ENCODE measurements around the gene PDCD1. TPM values are rescaled to one million over a fixed set of nuclear protein-coding genes. Genes with fewer than 3 reads are reported as not detected.

The PDCD1 gene
- total and polyA plus RNA-seq, 2 experiments from 2014 or later: not detected

DNA sequence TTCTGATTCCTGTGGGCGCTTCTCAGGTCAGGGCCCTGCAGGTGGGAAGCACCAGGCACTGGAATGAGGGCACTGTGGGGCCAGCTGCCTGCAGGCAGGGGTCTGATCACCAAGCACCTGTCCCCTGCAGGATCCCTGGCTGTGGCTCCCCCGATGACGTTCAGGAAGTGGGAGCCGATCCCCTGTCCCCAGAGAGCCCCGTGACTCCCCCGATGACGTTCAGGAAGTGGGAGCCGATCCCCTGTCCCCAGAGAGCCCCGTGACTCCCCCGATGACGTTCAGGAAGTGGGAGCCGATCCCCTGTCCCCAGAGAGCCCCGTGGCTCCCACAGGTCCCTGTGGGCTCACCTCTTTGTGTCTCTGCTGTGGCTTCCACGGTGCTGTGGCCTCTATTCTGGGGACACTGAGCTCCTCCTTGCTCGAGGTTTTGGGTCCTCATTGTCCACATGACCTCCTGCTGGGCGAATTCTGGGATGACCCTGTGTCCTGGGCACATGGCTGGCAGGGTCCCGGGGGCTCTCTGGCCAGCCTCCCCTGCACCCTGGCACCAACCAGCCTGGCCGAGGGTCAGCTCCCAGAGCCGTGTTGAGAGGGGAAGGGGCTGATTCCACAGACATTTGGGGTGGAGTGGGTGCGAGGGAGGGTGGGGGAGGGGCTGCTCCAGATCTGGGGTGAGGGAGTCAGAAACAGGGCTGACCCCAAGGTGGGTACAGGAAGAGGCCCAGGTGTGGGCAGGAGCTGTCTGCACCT lies 44.9 kb downstream of the PDCD1 start:
- H3K4me3 ChIP-seq: no peak overlapping the region

DNA sequence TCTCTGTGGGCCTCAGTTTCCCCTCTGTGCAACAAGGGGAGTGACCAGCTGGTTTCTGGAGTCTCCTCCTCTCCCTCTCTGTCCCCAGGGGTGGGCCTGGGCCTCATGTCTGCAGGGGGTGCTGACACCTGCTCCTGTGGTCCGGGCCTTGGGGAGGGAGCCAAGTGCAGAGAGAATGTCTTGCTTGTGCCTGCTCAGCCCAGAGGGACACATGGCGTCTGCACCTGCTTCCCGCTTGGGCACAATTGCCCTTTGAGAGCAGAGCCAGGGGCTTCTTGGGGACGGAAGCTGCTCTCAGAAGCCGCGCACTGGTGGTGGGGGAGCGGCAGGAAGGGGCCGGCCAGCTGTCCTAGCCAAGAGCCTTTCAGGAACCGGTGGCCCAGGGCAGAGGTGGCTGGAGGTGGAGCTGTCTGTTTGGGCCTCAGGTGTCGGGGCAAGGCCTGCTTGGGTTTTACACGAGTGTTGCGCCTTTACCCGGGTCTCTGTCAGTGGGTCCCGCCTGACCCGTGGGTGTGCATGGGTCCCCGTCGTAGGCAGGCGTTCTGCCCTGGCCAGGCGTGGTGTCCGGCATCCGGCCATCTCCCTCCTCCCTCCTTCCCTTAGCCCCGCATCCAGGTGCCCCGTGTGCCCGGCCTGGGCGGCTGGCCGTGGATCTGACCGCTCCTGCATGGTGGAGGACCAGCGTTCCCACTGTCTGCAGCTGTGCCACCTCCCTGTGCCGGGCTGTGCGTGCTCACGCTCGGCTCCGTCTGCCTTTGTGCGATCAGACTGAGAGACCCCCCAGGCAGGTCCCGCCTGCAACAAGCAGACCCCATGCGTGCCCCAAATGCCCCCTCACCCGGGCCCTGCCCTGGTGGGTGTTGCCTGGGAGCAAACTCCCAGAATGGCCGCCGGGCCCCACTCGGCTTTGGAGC lies 45.7 kb downstream of the PDCD1 start:
- no peaks in the 10 kb centered on the region for H3K27me3 ChIP-seq (replicated peaks; ENCODE audit: insufficient read depth)
- H4K20me1 ChIP-seq (ENCODE audit: insufficient read depth): no peaks in the 10 kb centered on the region
- no peaks in the 10 kb centered on the region for H3K79me2 ChIP-seq (ENCODE audit: insufficient read depth)
- DNase-seq: no peak
- no peak for TF ChIP-seq EZH2phosphoT487 (IDR thresholded peaks at IDR 0.05; ENCODE audit: insufficient read depth, low read depth)
- no peak for TF ChIP-seq EZH2 (IDR thresholded peaks at IDR 0.05; ENCODE audit: insufficient read depth, poor library complexity, severe bottlenecking)
- H3K4me1 ChIP-seq (ENCODE audit: insufficient read depth): no peaks in the 10 kb centered on the region
- H2AFZ ChIP-seq: no peak overlapping the region
- 74 to 75% methylated on average over 39 to 40 of the region's 40 CpGs for WGBS, 2 experiments (ENCODE audit: low coverage in 1 of 2, low lambda C conversion rate in 2 of 2, missing lambda C conversion rate in 2 of 2)
- no peak overlapping the region for H3K4me3 ChIP-seq
- no peaks in the 10 kb centered on the region for H3K36me3 ChIP-seq (ENCODE audit: low read depth)
- H3K9ac ChIP-seq: no peak overlapping the region
- H3K27ac ChIP-seq: no peak overlapping the region
- no peaks in the 10 kb centered on the region for H3K9me2 ChIP-seq (ENCODE audit: insufficient read depth)
- H3K9me3 ChIP-seq (ENCODE audit: low read depth): no peaks in the 10 kb centered on the region
- H3K4me2 ChIP-seq (ENCODE audit: unreplicated experiment): no peak overlapping the region
- in situ Hi-C loops (cut with MboI): no loop called here
- H3F3A ChIP-seq (ENCODE audit: insufficient read depth): no peaks in the 10 kb centered on the region

More for the DNA sequence above, 44.9 kb downstream of the PDCD1 start:
- Histone ChIP-seq H3K4me2 (ENCODE audit: unreplicated experiment) (no peak overlapping the region), H3K9ac (no peak overlapping the region), H2AFZ (no peak overlapping the region), H3K27ac (no peak overlapping the region), H3K9me2 (ENCODE audit: insufficient read depth) (no peaks in the 10 kb centered on the region), H3K9me3 (ENCODE audit: low read depth) (no peaks in the 10 kb centered on the region), H3K36me3 (ENCODE audit: low read depth) (no peaks in the 10 kb centered on the region), H3K4me1 (ENCODE audit: insufficient read depth) (no peaks in the 10 kb centered on the region), H3K27me3 (replicated peaks; ENCODE audit: insufficient read depth) (no peaks in the 10 kb centered on the region), H4K20me1 (ENCODE audit: insufficient read depth) (no peaks in the 10 kb centered on the region), H3K79me2 (ENCODE audit: insufficient read depth) (no peaks in the 10 kb centered on the region), H3F3A (ENCODE audit: insufficient read depth) (no peaks in the 10 kb centered on the region)
- no peak for DNase-seq
- 50 to 65% methylated on average over 17 to 19 of the region's 20 CpGs for WGBS, 2 experiments (ENCODE audit: low coverage in 1 of 2, low lambda C conversion rate in 2 of 2, missing lambda C conversion rate in 2 of 2)
- in situ Hi-C loops (cut with MboI): no loop called here
- no peak for TF ChIP-seq EZH2 (IDR thresholded peaks at IDR 0.05; ENCODE audit: insufficient read depth, poor library complexity, severe bottlenecking)
- TF ChIP-seq EZH2phosphoT487 (IDR thresholded peaks at IDR 0.05; ENCODE audit: insufficient read depth, low read depth): no peak

DNA sequence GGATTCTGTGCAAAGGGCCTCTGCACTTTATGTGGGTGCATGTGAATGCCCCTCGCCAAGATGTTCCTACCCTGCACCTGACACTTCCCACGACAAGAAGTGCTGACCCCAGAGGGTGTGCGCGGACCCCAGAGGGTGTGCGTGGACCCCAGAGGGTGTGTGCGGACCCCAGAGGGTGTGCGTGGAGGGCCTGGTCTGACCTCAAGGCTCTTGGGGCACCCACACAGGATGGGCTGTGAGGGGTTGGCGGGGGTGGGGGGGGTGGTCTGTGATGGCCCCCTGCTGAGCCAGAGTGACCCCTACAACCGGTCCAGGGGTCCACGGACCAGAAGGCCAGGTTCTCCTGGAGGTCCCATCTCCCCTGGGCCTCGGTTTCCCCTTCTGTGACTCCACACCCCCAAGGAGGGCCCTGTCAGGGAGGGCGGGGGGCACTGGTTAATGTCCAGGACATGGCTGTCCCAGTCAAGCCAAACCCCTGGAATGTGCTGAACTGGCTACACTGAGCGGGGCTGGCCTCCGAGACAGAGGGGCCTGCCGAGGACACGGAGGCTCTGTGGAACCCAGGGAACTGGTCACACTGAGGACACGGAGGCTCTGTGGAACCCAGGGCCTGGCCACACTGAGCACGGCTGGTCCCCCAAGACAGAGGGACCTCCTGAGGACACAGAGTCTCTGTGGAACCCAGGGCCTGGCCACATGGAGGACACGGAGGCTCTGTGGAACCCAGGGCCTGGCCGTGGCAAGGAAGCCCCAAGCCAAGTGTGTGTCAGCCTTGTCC lies 46.6 kb downstream of the PDCD1 start:
- Histone ChIP-seq H3K9me2 (ENCODE audit: insufficient read depth) (no peaks in the 10 kb centered on the region), H4K20me1 (ENCODE audit: insufficient read depth) (no peaks in the 10 kb centered on the region), H3K4me2 (ENCODE audit: unreplicated experiment) (no peak overlapping the region), H3F3A (ENCODE audit: insufficient read depth) (no peaks in the 10 kb centered on the region), H3K27me3 (replicated peaks; ENCODE audit: insufficient read depth) (no peaks in the 10 kb centered on the region), H3K27ac (no peak overlapping the region), H3K36me3 (ENCODE audit: low read depth) (no peaks in the 10 kb centered on the region), H3K9ac (no peak overlapping the region), H2AFZ (no peak overlapping the region), H3K9me3 (ENCODE audit: low read depth) (no peaks in the 10 kb centered on the region), H3K4me1 (ENCODE audit: insufficient read depth) (no peaks in the 10 kb centered on the region), H3K4me3 (no peak overlapping the region), H3K79me2 (ENCODE audit: insufficient read depth) (no peaks in the 10 kb centered on the region)
- WGBS, 2 experiments (ENCODE audit: low coverage in 1 of 2, low lambda C conversion rate in 2 of 2, missing lambda C conversion rate in 2 of 2): 69 to 75% methylated on average over 18 to 19 of the region's 20 CpGs
- no peak for DNase-seq
- in situ Hi-C loops (cut with MboI): no loop called here
- TF ChIP-seq EZH2phosphoT487 (IDR thresholded peaks at IDR 0.05; ENCODE audit: insufficient read depth, low read depth): no peak
- TF ChIP-seq EZH2 (IDR thresholded peaks at IDR 0.05; ENCODE audit: insufficient read depth, poor library complexity, severe bottlenecking): no peak
